ENCODE measurements around the gene GIMAP5.

Gene GIMAP5

DNA sequence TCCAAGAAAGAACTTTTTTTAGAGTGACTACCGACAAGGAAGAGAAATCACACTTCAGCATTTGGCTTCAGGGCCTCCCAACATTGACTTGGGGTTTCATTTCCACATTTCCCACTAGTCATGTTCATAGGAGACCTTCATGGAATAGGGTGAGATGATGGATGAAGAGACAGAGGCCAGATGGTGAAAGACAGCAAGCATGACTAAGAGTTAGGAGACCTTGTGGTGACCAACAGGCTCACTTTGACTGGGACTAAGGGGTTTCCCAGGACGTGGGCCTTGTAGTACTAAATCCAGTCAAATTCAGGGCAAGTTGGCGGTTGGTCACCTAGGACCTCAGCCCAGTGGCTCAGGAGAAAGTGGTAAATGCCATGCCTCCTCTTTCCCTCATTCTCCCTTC is 3.0 kb upstream of the GIMAP5 start:
- no peak for DNase-seq

DNA sequence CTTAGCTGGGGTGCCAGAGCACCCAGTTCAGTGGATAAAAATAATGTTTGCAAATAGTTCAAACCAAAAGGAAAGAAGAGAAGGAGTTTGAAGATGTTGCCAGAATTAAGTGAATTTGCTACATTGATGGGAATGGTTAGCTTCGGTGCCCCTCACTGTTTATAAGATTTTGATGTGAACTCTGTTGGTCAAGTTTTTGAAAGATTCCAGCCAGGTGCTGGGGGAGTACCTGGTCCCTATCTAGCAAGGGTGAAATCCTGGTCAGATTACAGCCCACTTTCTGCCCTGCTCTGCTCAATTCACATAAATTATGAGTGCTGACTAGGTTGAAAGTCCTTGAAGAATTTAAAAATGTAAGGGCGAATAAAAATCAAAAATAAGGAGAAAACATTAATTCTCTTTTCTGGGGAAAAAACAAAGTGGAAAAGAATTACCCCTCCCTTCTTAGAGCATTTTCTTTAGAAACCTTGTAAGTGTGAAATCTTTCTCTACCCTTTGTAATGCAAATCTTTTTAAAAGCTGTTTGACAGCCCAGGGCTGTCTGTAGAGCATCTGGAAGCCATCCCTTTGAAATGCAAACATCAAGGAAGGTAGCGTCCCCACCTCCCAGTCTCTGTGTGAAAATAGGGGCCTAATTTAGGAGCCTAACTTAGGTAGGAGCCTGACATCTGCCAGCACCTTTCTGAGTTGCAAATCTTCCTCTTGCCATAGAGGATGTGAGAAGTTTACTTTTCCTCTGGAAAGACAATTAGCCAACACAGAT is 1.4 kb upstream of the GIMAP5 start:
- DNase-seq = no peak

DNA sequence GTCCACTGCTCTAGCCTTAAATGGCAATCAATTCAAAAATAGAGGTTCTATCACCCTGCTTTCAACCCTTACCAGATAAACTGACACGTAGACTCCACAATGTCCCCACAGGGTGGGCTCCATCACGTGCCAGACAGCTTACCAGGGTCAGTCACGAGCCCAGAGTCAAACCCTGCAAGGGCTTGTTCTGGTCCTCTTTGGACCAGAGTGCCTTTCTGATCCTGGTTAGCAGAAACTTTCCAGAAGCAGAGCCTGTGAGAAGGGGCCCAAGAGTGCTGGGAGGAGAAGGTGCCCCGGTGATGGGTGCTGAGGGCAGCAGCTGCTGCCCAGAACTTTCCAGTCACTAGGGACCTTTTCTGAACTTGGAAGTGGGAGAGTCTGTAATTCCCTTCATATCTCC is 354 bp upstream of the GIMAP5 start:
- no peak for DNase-seq

DNA sequence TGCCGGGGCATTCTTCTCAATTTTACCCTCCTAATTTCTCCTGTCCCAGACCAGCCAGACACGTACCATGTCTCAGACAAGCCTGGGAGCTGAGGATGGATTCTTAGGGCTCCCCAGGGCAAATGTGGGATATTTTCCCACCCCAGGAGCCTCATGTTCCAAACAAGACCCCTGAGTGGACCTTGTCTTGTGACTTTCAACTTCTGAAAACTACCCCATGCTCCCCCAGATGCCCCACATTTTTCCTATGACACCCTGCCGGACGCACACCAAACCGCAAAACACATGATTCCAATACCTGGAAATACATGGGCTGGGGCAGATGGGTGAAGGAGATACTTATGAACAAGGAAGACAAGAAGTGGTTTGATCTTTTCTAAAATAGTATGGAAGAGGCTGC is 874 bp downstream of the GIMAP5 start:
- DNase-seq = no peak

DNA sequence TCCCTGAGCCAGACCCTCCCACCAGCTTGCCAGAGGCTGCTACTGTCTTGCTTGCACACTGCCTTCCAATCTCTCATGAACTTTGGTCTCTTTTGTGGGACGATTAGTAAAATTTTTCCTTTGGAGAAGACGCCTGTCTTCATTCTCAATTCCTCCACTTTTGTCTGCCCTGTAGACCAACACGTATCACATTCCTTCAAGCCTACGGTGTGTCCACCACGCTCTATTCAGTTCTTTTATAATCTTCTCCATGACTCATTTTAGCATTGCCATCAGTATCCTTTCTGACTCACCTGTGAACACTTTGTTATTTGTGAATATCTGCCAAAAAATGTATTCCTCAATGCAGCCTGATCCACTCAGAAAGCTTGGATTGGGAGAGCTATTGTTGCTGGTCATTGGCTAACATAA is 1.4 kb downstream of the GIMAP5 start:
- DNase-seq = no peak

DNA sequence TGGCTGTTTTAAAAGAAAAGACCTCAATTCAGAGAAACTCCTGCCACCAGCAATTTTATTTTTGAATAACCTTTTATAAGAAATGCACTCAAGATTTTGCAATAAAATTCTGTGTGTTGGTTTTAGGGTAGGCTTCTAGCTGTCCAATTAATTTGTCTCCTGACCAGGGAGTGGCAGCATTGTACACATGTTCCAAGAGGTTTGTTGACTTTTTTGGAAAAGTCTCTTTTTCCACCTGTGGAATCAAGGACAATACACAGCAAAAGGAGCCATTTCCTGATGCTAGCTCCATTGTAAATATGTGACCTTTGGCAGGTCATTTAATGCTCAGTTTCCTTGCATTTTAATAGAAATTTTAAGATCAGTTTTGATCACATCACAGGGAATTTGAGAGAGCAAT is 1.8 kb downstream of the GIMAP5 start:
- DNase-seq = no peak

DNA sequence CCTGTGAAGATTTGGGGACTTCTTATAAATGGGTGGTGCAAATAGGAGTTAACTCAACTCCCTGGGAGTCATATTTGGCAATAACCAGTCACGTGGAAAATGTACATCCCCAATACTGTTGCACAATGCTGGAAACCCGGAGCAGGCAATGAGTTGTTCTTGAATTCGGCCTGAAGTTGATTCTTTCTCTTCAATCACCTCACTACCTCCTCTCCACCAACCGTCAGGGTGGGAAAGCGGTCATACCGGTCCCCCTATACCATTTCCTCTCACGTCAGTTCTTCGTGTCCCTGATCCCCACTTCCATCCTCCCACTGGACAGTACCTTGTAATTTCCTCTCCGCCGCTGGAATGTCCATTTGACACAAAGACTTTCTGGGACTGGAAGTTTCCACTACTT is 2.8 kb downstream of the GIMAP5 start:
- no peak for DNase-seq

DNA sequence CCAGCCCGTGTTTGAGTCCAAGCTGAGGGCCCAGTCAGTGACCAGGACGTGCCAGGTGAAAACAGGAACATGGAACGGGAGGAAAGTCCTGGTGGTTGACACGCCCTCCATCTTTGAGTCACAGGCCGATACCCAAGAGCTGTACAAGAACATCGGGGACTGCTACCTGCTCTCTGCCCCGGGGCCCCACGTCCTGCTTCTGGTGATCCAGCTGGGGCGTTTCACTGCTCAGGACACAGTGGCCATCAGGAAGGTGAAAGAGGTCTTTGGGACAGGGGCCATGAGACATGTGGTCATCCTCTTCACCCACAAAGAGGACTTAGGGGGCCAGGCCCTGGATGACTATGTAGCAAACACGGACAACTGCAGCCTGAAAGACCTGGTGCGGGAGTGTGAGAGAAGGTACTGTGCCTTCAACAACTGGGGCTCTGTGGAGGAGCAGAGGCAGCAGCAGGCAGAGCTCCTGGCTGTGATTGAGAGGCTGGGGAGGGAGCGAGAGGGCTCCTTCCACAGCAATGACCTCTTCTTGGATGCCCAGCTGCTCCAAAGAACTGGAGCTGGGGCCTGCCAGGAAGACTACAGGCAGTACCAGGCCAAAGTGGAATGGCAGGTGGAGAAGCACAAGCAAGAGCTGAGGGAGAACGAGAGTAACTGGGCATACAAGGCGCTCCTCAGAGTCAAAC is 5.2 kb downstream of the GIMAP5 start:
- no peak for DNase-seq

DNA sequence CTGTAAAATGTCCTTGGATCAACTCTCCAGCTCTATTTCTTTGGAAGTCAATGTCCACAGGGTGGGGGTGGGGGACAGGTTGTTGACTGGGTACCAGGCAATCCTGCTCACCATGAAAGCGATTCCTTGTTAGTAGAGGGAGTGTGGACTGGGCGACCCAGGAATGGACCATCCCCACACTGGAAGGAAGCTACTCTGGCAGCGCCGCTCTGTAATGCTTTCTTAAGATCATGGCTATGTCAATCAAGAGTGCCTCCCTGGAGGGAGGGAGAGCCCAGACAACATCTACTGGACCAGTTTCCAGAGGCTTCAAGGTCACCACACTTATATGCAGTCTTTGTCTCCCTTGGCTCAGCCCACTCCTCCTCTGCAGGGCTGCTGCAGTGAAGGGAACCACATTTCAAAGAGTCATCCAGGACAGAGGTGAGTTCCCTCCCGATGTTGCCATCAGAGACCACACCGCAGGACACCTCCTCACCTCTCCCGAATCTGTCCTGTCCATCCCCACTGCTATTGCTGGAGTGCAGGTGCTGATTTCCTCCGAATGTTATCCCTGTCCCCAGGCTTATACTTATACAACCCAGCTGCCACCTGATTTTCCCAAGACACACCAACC is 6.9 kb downstream of the GIMAP5 start:
- no peak for DNase-seq

DNA sequence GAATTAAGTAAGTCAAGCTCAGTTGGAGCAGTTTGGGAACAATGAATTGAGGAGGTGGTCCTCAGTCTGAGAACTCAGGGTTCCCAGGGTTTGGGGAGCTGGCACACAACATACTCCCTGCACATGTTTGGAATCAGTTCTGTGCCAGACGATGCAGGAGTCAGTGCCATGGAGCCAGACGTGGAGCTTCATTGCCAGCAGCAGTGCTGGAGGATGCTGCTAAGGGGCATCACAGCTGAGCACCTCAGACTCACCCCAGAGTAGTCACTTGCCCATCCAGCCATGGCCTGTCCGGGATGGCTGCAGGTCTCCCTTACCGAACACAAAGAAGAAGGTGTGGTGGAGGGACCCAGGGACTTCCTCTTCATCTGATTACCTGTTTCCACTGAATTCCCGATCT is 7.9 kb downstream of the GIMAP5 start:
- no peak for DNase-seq

DNA sequence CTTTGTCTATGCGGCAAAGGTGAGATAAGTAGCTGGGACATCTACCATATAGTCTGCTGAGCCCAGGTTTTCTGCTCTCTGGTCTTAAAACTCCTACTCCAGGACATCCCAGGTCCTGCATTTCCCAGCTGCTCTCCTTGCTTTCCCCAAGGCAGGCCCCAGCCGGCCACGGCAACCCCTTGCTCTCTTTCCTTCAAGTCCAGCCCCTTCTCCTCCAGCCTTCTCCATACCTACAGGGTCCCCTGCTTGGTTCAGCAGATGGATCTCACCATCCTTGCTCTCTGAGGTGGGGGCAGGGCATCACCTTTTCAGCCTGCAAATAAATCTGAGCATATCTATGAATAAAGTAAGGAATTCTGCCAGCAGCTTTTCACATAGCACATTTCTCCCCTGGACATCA is 8.7 kb downstream of the GIMAP5 start:
- DNase-seq = no peak

DNA sequence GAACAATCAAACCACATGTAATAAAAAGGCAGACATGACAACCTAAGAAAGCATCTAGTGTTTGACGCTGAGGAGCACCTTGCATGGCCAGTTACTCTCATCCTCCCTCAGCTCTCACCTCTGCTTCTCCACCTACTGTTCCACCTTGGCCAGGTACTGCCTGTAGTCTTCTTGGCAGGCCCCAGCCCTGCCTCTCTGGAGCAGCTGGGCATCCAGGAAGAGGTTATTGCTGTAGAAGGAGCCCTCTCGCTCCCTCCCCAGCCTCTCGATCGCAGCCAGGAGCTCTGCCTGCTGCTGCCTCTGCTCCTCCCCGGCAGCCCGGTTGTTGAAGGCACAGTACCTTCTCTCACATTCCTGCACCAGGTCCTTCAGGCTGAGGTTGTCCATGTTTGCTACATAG is 9.7 kb downstream of the GIMAP5 start:
- DNase-seq = no peak

DNA sequence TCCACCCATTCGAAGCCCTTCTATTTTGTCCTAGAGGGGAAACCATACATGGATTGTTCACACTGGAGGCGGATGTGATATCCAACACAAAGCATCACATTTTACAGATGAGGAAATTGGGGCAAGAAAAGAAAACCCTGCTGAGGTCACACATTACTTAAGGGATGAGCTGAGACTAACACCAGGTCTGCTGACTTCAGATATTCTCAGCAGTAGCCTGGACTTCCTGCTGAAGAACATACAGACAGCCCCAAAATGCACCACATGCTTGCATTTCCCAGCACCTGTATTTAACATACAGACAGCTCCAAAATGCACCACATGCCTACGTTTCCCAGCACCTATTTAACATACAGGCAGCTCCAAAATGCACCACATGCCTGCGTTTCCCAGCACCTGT is 11.2 kb downstream of the GIMAP5 start:
- DNase-seq = no peak

DNA sequence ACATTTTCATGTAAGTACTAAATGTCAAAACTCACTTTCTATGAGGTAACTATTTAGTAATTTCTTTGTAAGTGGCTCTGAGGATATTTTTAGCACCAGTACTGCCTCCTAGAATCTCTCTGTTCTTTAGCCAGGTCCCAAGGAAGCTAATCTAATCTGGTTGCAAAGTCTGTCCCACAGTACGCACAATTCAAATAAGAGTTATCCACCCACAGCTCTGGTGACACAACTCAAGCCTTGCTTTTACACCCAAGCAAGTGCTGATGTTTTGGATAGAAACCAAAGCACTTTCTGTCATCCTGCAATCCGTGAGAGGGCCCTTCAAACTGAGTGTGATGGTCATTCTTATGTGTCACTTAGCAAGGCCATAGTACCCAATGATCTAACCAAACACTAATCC is 14.5 kb downstream of the GIMAP5 start:
- DNase-seq = no peak

DNA sequence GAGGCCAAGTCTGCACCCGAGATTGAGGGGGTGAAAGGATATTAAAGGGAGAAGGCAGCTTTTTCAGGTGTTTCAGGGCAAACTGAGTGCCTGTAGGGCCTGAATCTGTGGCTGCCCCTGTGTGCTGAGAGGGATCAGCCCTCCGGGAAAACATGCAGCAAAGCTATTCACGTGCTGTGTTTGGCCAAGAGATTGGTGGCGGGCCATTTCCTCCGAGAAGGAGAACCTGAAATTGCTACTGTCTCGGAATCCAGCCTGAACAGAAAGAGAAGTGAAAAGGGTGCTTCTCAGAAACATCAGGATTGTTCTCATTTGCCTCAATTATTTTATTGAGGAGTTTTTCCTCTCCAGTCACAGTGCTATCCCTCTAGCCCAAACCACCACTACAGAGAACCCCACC is 16.0 kb downstream of the GIMAP5 start:
- DNase-seq = no peak

DNA sequence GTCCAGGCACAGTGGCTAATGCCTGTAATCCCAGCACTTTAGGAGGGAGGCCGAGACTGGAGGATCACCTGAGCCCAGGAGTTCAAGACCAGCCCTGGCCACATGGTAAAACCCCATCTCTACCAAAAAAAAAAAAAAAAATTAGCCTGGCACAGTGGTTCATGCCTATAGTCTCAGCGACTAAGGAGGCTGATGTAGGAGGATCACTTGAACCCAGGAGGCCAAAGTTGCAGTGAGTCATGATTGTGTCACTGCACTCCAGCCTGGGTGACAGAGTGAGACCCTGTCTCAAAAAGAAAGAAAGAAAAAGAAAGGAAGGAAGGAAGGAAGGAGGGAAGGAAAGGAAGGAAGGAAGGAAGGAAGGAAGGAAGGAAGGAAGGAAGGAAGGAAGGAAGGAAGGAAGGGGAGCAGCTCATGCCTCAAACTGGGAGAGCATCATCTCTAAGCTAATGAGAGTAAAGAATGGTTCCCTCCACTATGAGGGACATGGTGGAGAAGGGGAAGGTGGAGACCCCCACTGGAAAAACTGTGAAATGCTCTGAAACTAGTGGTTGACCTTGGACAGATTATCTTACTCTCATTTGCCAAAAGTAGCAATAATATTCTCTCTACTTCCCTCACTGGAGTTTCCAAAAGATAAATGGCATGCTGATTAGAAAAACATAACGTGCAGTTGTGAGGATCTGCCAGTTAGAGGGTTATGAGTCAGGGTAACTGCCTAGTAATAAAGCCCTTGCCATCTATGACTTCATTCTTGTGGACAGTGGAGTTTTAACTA is 16.8 kb downstream of the GIMAP5 start:
- DNase-seq = no peak

DNA sequence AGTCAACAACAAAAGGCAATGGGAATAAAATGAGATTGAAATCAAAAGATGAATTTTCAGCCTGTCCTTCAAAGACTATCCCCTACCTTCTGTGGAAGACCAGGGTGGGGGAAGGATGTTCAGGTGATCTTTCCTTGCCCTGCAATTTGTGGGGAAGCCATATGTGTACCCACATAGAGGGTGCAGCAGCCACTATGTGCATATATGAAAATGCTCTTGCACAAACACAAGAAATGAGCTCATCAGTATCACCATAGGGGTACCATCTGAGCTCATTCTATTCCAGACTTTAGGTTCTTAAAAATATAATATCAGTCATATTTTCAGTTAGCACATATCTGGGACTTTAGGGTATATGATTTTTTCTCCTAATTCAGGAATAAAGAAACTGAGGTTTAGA is 17.7 kb downstream of the GIMAP5 start:
- DNase-seq = no peak

DNA sequence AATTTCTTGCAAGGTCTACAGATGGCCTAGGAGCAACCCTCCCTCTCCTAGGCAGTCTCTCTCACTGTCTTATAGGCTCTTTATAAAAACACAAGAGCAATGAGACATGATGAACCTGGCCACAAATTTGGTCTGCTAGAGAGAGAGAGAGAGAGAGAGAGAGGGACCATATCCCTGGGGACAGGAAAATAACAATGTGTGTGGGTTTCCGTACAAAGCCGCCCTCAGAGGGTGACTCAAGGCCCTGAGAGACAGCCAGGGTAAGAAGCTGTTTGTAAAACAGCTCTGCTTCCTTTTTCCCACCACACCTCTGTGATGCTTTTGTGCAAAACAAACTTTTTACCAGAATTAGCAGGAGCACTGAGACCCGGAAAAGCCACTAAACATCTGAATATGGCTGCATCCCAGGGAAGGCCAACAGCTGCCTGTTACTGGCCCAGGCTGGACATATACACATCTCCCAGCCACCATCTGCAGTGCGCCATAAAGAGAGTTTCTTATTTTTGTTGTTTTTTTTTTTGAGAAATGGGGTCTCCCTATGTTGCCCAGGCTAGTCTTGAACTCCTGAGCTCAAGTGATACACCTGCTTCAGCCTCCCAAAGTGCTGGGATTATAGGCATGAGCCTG is 18.4 kb downstream of the GIMAP5 start:
- DNase-seq = no peak

DNA sequence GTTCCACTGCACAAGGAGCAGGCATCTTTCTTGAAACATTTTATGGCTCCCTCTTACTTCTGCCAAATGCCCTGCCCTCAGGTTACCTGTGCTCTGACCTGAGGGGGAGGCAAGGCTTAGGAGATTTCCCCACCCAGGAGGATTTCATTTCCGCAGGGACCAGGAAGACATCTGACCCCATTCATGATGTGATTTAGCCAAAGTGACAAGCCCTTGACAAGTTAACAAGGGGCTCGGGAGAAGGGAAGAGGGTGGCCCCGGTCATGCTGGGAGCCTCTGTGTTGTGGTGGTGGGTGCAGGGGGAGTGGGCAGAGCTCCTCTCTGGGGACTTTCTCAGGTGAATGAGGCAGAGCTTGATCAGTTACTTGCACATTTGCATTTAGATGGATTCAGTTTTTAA is 18.9 kb downstream of the GIMAP5 start:
- DNase-seq = no peak

DNA sequence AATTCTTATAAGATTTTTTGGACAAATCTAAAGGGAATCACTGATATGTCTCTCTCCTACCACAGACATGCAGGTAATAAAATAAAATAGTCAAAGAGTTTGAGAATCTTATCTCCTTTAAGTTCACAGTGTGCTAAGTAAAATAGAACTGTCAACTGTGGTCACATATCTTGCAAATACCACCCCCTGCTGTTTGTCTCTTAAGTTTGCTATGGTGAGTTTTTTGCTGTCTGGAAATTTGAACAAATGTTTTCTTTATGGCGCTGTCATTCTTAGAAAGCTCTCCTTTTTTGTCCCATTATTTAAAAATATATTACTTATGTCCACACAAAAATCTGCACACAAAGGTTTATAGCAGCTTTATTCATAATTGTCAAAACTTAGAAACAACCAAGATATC is 19.6 kb downstream of the GIMAP5 start:
- DNase-seq = no peak

DNA sequence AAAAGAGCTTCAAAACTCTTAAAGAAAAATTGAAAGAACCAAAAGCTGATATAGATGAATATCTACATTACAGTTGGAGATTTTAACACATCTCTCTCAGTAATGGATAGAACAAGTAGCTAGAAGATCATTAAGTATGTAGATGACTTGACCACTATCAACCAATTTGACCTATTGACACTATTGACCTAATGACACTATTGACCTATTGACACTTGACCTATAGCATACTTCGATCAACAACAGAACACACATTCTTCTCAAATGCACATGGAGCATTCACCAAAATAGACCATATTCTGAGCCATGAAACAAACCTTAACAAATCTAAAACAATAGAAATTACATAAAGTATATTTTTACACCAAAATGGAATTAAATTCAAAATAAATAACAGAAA is 22.3 kb downstream of the GIMAP5 start:
- no peak for DNase-seq

DNA sequence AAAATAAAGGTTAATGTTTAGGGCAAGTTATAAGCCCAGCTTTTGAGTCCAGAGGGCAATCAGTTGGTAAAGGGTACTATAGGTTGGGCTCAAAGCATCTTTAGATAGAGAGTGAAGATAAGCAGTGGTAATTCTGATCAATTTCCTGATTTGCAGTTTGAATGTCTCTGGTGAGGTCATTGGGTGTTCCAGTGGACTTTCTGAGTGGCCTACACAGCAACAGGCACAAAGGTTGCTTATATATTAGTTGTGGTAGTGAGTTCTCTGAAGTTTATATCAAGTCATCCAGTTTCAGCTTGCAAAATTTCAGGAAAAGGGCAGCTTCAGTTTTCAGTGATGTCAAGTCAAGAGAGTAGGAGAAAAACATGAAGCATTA is 29.1 kb downstream of the GIMAP5 start:
- DNase-seq = no peak

Measured in nucleus accumbens (tissue), 56 donors.